ENCODE measurements around the gene SORCS2. TPM values are rescaled to one million over a fixed set of nuclear protein-coding genes. Genes with fewer than 3 reads are reported as not detected.

Gene SORCS2
- total and polyA plus RNA-seq, 7 donors, result 0.18 to 1.5 (median 0.36) TPM

GRCh38 chr4:7699825-7700224, 507.5 kb downstream of the SORCS2 start:
- Histone ChIP-seq H3K4me3 (no peak overlapping the region), H3K4me1 (no peaks in the 10 kb centered on the region), H3K27me3 (ENCODE audit: insufficient read depth in 3 of 3, low read length in 2 of 3) (peaks cover 0 to 28% (median 2%) of the 10 kb centered on the region in 3 donors), H3K27ac (no peak overlapping the region), H3K9me3 (no peaks in the 10 kb centered on the region), H3K36me3 (ENCODE audit: insufficient read depth in 1 of 2, low read depth in 1 of 2) (no peaks in the 10 kb centered on the region)
- WGBS, 3 donors, result 87 to 94% (median 90%) methylated on average over 10 of the region's 10 CpGs
- TF ChIP-seq CTCF (IDR thresholded peaks at IDR 0.05), result no peak
- no peak for ATAC-seq
- no peak for DNase-seq
- intact Hi-C loops (cut with DNase I), result no loop called here

GRCh38 chr4:7700665-7701064, 508.3 kb downstream of the SORCS2 start:
- no peak for DNase-seq
- TF ChIP-seq CTCF (IDR thresholded peaks at IDR 0.05), result no peak
- intact Hi-C loops (cut with DNase I), result no loop called here

GRCh38 chr4:7701866-7702649, 509.7 kb downstream of the SORCS2 start:
- DNase-seq (no peak), ATAC-seq (no peak)
- Histone ChIP-seq H3K36me3 (ENCODE audit: insufficient read depth in 1 of 2, low read depth in 1 of 2) (no peaks in the 10 kb centered on the region), H3K9me3 (no peaks in the 10 kb centered on the region), H3K27me3 (ENCODE audit: insufficient read depth in 3 of 3, low read length in 2 of 3) (peaks cover 0 to 28% (median 2%) of the 10 kb centered on the region in 3 donors), H3K27ac (no peak overlapping the region), H3K4me1 (no peaks in the 10 kb centered on the region), H3K4me3 (no peak overlapping the region)
- 62 to 71% (median 64%) methylated on average over 18 to 19 of the region's 19 CpGs for WGBS, 3 donors
- no peak for TF ChIP-seq CTCF (IDR thresholded peaks at IDR 0.05)
- intact Hi-C loops (cut with DNase I), result no loop called here

More at GRCh38 chr4:7700665-7701064, 508.3 kb downstream of the SORCS2 start:
- H3K36me3 ChIP-seq (ENCODE audit: insufficient read depth in 1 of 2, low read depth in 1 of 2), result no peaks in the 10 kb centered on the region
- WGBS, 3 donors, result 82 to 93% (median 86%) methylated on average over 9 of the region's 9 CpGs
- no peak for ATAC-seq
- H3K9me3 ChIP-seq, result no peaks in the 10 kb centered on the region
- H3K27me3 ChIP-seq (ENCODE audit: insufficient read depth in 3 of 3, low read length in 2 of 3), result peaks cover 0 to 28% (median 2%) of the 10 kb centered on the region in 3 donors
- no peak overlapping the region for H3K4me3 ChIP-seq
- H3K4me1 ChIP-seq, result no peaks in the 10 kb centered on the region
- H3K27ac ChIP-seq, result no peak overlapping the region

- H3K27me3 ChIP-seq (ENCODE audit: insufficient read depth in 3 of 3, low read length in 2 of 3), result peaks cover 0 to 21% (median 2%) of the 10 kb centered on the region in 3 donors
- WGBS, 3 donors, result 73 to 81% (median 79%) methylated on average over 8 of the region's 8 CpGs
- no peak overlapping the region for H3K4me3 ChIP-seq
- H3K4me1 ChIP-seq, result no peaks in the 10 kb centered on the region
- no peak for ATAC-seq
- no peak for DNase-seq
- H3K27ac ChIP-seq, result no peak overlapping the region
- H3K36me3 ChIP-seq (ENCODE audit: insufficient read depth in 1 of 2, low read depth in 1 of 2), result no peaks in the 10 kb centered on the region
- H3K9me3 ChIP-seq, result no peaks in the 10 kb centered on the region
- intact Hi-C loops (cut with DNase I), result no loop called here
- TF ChIP-seq CTCF (IDR thresholded peaks at IDR 0.05), result no peak
Observed at GRCh38 chr4:7703688-7704087, 511.4 kb downstream of the SORCS2 start.

Data from psoas muscle (tissue), 8 donors.